Endodermal cell (in vitro differentiated cells): ENCODE results near the gene OGFRL1. TPM values are rescaled to one million over a fixed set of nuclear protein-coding genes. Genes with fewer than 3 reads are reported as not detected.

Experiments used
- DNase-seq: peaks from one replicate; pipeline ENCODE4 v3.0.0-alpha.2; 2017
- H3K27ac ChIP-seq: 2 replicates; pipeline ENCODE4 v1.5.1; 2013; ENCODE audit warnings: mild to moderate bottlenecking, low read depth, low read length, moderate library complexity
- H3K27me3 ChIP-seq: 2 replicates; pipeline ENCODE4 v1.6.1; 2013; ENCODE audit warnings: mild to moderate bottlenecking, low read length, moderate library complexity; ENCODE audit not compliant: insufficient read depth, control insufficient read depth, poor library complexity, severe bottlenecking
- H3K36me3 ChIP-seq: 2 replicates; pipeline ENCODE4 v1.7.0; 2013; ENCODE audit warnings: mild to moderate bottlenecking, low read length, moderate library complexity; ENCODE audit not compliant: control insufficient read depth, insufficient read depth
- H3K4me1 ChIP-seq: one replicate; pipeline ENCODE4 v1.7.0; 2013; ENCODE audit warnings: low read length; ENCODE audit not compliant: control insufficient read depth, insufficient read depth
- H3K4me3 ChIP-seq: 2 replicates; pipeline ENCODE4 v1.5.1; 2013; ENCODE audit warnings: mild to moderate bottlenecking, low read length, moderate library complexity
- H3K9ac ChIP-seq: 2 replicates; pipeline ENCODE4 v1.6.1; 2013; ENCODE audit warnings: mild to moderate bottlenecking, low read length, moderate library complexity; ENCODE audit not compliant: poor library complexity, severe bottlenecking; ENCODE audit errors: extremely low read depth
- H3K9me3 ChIP-seq: 2 replicates; pipeline ENCODE4 v1.6.1; 2013; ENCODE audit warnings: mild to moderate bottlenecking, low read length, moderate library complexity; ENCODE audit not compliant: control insufficient read depth
- H3K27ac Mint-ChIP-seq: 2 replicates; pipeline ENCODE4 v1.8.0; 2020; ENCODE audit warnings: mixed read lengths
- H3K27me3 Mint-ChIP-seq: 2 replicates; pipeline ENCODE4 v1.8.0; 2021; ENCODE audit warnings: mild to moderate bottlenecking, mixed read lengths; ENCODE audit not compliant: insufficient read depth
- H3K36me3 Mint-ChIP-seq: 2 replicates; pipeline ENCODE4 v1.8.0; 2020; ENCODE audit warnings: low read depth, mixed read lengths
- H3K4me1 Mint-ChIP-seq: 2 replicates; pipeline ENCODE4 v1.8.0; 2020; ENCODE audit warnings: mixed read lengths
- H3K4me3 Mint-ChIP-seq: 2 replicates; pipeline ENCODE4 v1.8.0; 2020; ENCODE audit warnings: mild to moderate bottlenecking, moderate library complexity, mixed read lengths
- H3K9me3 Mint-ChIP-seq: 2 replicates; pipeline ENCODE4 v1.8.0; 2020; ENCODE audit warnings: mild to moderate bottlenecking, mixed read lengths
- WGBS, 2 experiments: methylation state at CpG; one replicate each; pipeline versions ENCODE4 v1.1.5 to v1.1.7; 2013; ENCODE audit warnings: missing lambda C conversion rate in 2 of 2, mixed read lengths in 1 of 2; ENCODE audit not compliant: insufficient coverage in 1 of 2, insufficient read length in 1 of 2; 5-methylcytosine and 5-hydroxymethylcytosine counted together
- total RNA-seq, 2 donors: library from RNA; stranded (reverse); fragmentation: NEBNext Ultra II Directional in 1 of 2; extraction: Animal tissue kit (Norgen Biotek cat#: 25700) in 1 of 2; gene quantifications; 2 replicates in 1 of 2; 3 replicates in 1 of 2; pipeline ENCODE4 v1.2.1, GENCODE V29; 2021
- TF ChIP-seq, protein P1 (sequence below): fragments of 200-600 bp; sonication (generic); conservative IDR thresholded peaks from 2 replicates; pipeline ENCODE4 v1.5.0; 2021; ENCODE audit warnings: antibody characterized with exemption, mild to moderate bottlenecking

The OGFRL1 gene
- total RNA-seq, 2 donors from 2014 or later, result 9.1 to 9.4 TPM

DNA sequence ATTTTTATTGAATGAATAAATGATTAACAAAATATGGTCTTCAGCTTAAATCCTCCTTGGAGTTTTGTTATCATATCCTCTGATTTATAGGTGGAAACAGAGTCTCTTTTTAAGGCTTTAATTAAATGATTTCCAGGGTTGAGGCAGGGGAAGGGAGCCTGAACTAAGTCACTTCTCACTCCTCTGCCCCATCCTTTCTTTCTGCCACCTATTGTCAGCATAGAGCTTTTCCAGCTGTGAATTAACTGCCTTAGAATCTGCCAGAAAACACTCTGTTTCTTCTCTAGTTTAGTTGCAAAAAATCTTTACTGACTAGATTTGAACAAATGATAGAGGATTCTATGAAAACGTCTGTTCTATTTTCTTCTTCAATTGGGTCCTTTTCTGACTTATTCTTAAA, 9.8 kb downstream of the OGFRL1 start:
- Mint-ChIP-seq H3K27ac (no peak overlapping the region), H3K4me3 (no peak overlapping the region), H3K36me3 (peaks cover 18% of the 10 kb centered on the region), H3K4me1 (peaks cover 14% of the 10 kb centered on the region), H3K9me3 (no peaks in the 10 kb centered on the region), H3K27me3 (no peaks in the 10 kb centered on the region)
- no peak overlapping the region for H3K27ac ChIP-seq
- H3K27me3 ChIP-seq, result no peaks in the 10 kb centered on the region
- TF ChIP-seq, protein P1, sequence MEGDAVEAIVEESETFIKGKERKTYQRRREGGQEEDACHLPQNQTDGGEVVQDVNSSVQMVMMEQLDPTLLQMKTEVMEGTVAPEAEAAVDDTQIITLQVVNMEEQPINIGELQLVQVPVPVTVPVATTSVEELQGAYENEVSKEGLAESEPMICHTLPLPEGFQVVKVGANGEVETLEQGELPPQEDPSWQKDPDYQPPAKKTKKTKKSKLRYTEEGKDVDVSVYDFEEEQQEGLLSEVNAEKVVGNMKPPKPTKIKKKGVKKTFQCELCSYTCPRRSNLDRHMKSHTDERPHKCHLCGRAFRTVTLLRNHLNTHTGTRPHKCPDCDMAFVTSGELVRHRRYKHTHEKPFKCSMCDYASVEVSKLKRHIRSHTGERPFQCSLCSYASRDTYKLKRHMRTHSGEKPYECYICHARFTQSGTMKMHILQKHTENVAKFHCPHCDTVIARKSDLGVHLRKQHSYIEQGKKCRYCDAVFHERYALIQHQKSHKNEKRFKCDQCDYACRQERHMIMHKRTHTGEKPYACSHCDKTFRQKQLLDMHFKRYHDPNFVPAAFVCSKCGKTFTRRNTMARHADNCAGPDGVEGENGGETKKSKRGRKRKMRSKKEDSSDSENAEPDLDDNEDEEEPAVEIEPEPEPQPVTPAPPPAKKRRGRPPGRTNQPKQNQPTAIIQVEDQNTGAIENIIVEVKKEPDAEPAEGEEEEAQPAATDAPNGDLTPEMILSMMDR, result peak; percentile 22
- no peak overlapping the region for H3K9ac ChIP-seq
- no CpG with 5 or more reads among the region's 1 CpG for WGBS, 2 experiments
- H3K36me3 ChIP-seq, result peaks cover 8% of the 10 kb centered on the region
- no peaks in the 10 kb centered on the region for H3K9me3 ChIP-seq
- H3K4me3 ChIP-seq, result no peak overlapping the region
- no peak for DNase-seq
- H3K4me1 ChIP-seq, result peaks cover 2% of the 10 kb centered on the region

GRCh38 chr6:71299541-71300470, 11.2 kb downstream of the OGFRL1 start:
- TF ChIP-seq, protein P1, result no peak
- peaks cover 8% of the 10 kb centered on the region for H3K36me3 Mint-ChIP-seq
- H3K27ac Mint-ChIP-seq, result peak overlapping the region; percentile 53
- H3K4me1 Mint-ChIP-seq, result peaks cover 14% of the 10 kb centered on the region
- H3K4me1 ChIP-seq, result peaks cover 2% of the 10 kb centered on the region
- H3K27me3 Mint-ChIP-seq, result no peaks in the 10 kb centered on the region
- no peak overlapping the region for H3K9ac ChIP-seq
- no peaks in the 10 kb centered on the region for H3K27me3 ChIP-seq
- H3K36me3 ChIP-seq, result peaks cover 5% of the 10 kb centered on the region
- no peaks in the 10 kb centered on the region for H3K9me3 Mint-ChIP-seq
- no peak overlapping the region for H3K4me3 Mint-ChIP-seq
- H3K9me3 ChIP-seq, result no peaks in the 10 kb centered on the region
- DNase-seq, result no peak
- no peak overlapping the region for H3K4me3 ChIP-seq
- H3K27ac ChIP-seq, result no peak overlapping the region

GRCh38 chr6:71300561-71301168, 12.1 kb downstream of the OGFRL1 start:
- H3K36me3 ChIP-seq, result peaks cover 5% of the 10 kb centered on the region
- peaks cover 2% of the 10 kb centered on the region for H3K4me1 ChIP-seq
- peaks cover 3% of the 10 kb centered on the region for H3K36me3 Mint-ChIP-seq
- H3K27ac Mint-ChIP-seq, result no peak overlapping the region
- no peaks in the 10 kb centered on the region for H3K9me3 ChIP-seq
- H3K27me3 ChIP-seq, result no peaks in the 10 kb centered on the region
- WGBS, 2 experiments, result 90 to 100% methylated on average over 2 to 3 of the region's 4 CpGs
- no peaks in the 10 kb centered on the region for H3K27me3 Mint-ChIP-seq
- TF ChIP-seq, protein P1, result no peak
- H3K4me1 Mint-ChIP-seq, result peaks cover 14% of the 10 kb centered on the region
- H3K9me3 Mint-ChIP-seq, result no peaks in the 10 kb centered on the region
- no peak overlapping the region for H3K4me3 ChIP-seq
- no peak overlapping the region for H3K9ac ChIP-seq
- H3K27ac ChIP-seq, result no peak overlapping the region
- no peak overlapping the region for H3K4me3 Mint-ChIP-seq
- DNase-seq, result no peak
